Upper lobe of right lung (tissue), 1 donor: ENCODE data around the gene NR5A2. TPM values are rescaled to one million over a fixed set of nuclear protein-coding genes. Genes with fewer than 3 reads are reported as not detected.

Source experiments
- ATAC-seq: fragments of 200-7000 bp; cut with Tn5 transposase; one replicate; pipeline ENCODE4 v1.9.1; 2020; ENCODE audit warnings: mild to moderate bottlenecking, moderate library complexity
- DNase-seq: peaks from one replicate; pipeline ENCODE4 v3.0.0-alpha.2; 2020
- H3K27ac ChIP-seq: fragments of 200-600 bp; one replicate; pipeline ENCODE4 v1.8.0; 2022
- H3K27me3 ChIP-seq: fragments of 200-600 bp; one replicate; pipeline ENCODE4 v1.8.0; 2022; ENCODE audit warnings: mild to moderate bottlenecking
- H3K36me3 ChIP-seq: fragments of 200-600 bp; one replicate; pipeline ENCODE4 v1.8.0; 2022
- H3K4me1 ChIP-seq: fragments of 200-600 bp; one replicate; pipeline ENCODE4 v1.8.0; 2022
- H3K4me3 ChIP-seq: fragments of 200-600 bp; one replicate; pipeline ENCODE4 v1.8.0; 2022; ENCODE audit warnings: mild to moderate bottlenecking
- H3K9me3 ChIP-seq: fragments of 200-600 bp; one replicate; pipeline ENCODE4 v1.8.0; 2022
- intact Hi-C: fragments of 100-400 bp; cut with DNase I; formaldehyde crosslinking; loops from one replicate; pipeline ENCODE4 v1.11.0; 2022
- total RNA-seq: library from RNA; stranded (reverse); fragmentation: NEBNext Ultra II Directional; extraction: Animal tissue kit (Norgen Biotek cat#: 25700); gene quantifications from one replicate; pipeline ENCODE4 v1.2.1, GENCODE V29; 2021
- TF ChIP-seq, protein P1 (sequence below): fragments of 200-600 bp; IDR thresholded peaks from one replicate; pipeline ENCODE4 v1.8.0; 2022; ENCODE audit warnings: antibody characterized with exemption
- donor health status: DM: no; HTN: yes; CAD: no; lungs with severe emphysema.

The NR5A2 gene
- total RNA-seq, 1 donor from 2014 or later = 8.1 TPM

- Histone ChIP-seq H3K36me3 (no peaks in the 10 kb centered on the region), H3K9me3 (no peaks in the 10 kb centered on the region), H3K4me3 (no peak overlapping the region), H3K4me1 (peaks cover 4% of the 10 kb centered on the region), H3K27me3 (peaks cover 3% of the 10 kb centered on the region), H3K27ac (no peak overlapping the region)
- DNase-seq (no peak), ATAC-seq (no peak)
- intact Hi-C loops = no loop called here
- TF ChIP-seq, protein P1, sequence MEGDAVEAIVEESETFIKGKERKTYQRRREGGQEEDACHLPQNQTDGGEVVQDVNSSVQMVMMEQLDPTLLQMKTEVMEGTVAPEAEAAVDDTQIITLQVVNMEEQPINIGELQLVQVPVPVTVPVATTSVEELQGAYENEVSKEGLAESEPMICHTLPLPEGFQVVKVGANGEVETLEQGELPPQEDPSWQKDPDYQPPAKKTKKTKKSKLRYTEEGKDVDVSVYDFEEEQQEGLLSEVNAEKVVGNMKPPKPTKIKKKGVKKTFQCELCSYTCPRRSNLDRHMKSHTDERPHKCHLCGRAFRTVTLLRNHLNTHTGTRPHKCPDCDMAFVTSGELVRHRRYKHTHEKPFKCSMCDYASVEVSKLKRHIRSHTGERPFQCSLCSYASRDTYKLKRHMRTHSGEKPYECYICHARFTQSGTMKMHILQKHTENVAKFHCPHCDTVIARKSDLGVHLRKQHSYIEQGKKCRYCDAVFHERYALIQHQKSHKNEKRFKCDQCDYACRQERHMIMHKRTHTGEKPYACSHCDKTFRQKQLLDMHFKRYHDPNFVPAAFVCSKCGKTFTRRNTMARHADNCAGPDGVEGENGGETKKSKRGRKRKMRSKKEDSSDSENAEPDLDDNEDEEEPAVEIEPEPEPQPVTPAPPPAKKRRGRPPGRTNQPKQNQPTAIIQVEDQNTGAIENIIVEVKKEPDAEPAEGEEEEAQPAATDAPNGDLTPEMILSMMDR = no peak
Observed at GRCh38 chr1:200073286-200073637, 45.8 kb downstream of the NR5A2 start.

GRCh38 chr1:200075522-200075921, 48.0 kb downstream of the NR5A2 start:
- peaks cover 4% of the 10 kb centered on the region for H3K27me3 ChIP-seq
- DNase-seq (no peak), ATAC-seq (peak; percentile 14)
- TF ChIP-seq, protein P1 = no peak
- no peaks in the 10 kb centered on the region for H3K36me3 ChIP-seq
- H3K9me3 ChIP-seq = no peaks in the 10 kb centered on the region
- peaks cover 4% of the 10 kb centered on the region for H3K4me1 ChIP-seq
- peak overlapping the region; percentile 1 for H3K4me3 ChIP-seq
- intact Hi-C loops = no loop called here
- no peak overlapping the region for H3K27ac ChIP-seq

GRCh38 chr1:200075938-200076546, 48.5 kb downstream of the NR5A2 start:
- Histone ChIP-seq H3K36me3 (no peaks in the 10 kb centered on the region), H3K27ac (no peak overlapping the region), H3K4me1 (peaks cover 4% of the 10 kb centered on the region), H3K9me3 (no peaks in the 10 kb centered on the region), H3K27me3 (peaks cover 4% of the 10 kb centered on the region), H3K4me3 (peak overlapping the region; percentile 1)
- DNase-seq (no peak), ATAC-seq (peak; percentile 57)
- TF ChIP-seq, protein P1 = no peak
- intact Hi-C loops = no loop called here

DNA sequence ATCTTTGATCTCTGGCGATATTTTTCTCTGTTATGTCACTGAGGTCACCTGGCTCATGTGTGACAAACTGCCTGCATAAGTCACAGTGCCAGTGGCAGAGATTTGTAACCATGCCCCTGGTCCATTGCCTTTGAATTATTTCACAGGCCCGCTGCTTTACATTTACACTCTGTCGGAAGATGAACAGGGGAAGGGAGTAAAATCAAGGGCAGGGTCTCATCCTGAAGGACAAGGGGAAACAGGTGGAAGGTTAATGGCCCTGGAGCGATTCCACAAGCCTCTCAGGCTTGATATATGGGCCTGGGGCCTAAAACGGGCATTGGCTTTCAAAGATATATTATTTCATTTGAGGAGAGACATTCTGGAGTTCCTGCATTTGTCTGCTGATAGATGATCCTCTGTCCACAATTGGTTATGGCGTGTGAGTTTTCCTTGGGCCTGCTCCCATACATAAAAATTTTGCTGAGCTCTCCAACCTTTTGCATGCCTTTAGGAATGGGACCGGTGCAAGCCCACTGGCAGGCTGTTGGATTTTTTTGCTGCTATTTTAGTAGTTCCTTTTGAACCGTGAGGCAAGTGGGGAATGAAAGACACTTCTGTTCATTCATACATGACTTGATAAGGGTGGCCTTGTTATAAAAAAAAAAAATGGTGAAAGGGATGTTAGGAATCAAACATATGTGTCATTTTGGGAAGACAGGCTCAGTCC, 51.9 kb downstream of the NR5A2 start:
- DNase-seq (no peak), ATAC-seq (no peak)
- TF ChIP-seq, protein P1 = no peak
- H3K27ac ChIP-seq = no peak overlapping the region
- H3K27me3 ChIP-seq = peaks cover 4% of the 10 kb centered on the region
- H3K9me3 ChIP-seq = no peaks in the 10 kb centered on the region
- no peak overlapping the region for H3K4me3 ChIP-seq
- intact Hi-C loops = no loop called here
- no peaks in the 10 kb centered on the region for H3K36me3 ChIP-seq
- H3K4me1 ChIP-seq = peaks cover 4% of the 10 kb centered on the region

- H3K36me3 ChIP-seq = no peaks in the 10 kb centered on the region
- H3K4me3 ChIP-seq = no peak overlapping the region
- H3K4me1 ChIP-seq = no peaks in the 10 kb centered on the region
- H3K27ac ChIP-seq = no peak overlapping the region
- intact Hi-C loops = no loop called here
- TF ChIP-seq, protein P1 = no peak
- DNase-seq = no peak
- no peaks in the 10 kb centered on the region for H3K9me3 ChIP-seq
- H3K27me3 ChIP-seq = peaks cover 4% of the 10 kb centered on the region
- ATAC-seq = no peak
Observed at GRCh38 chr1:200081151-200081968, 53.9 kb downstream of the NR5A2 start.
